GM13976 (cell line): ENCODE measurements around the gene DOK7.

Source experiments
- DNase-seq: peaks from one replicate; pipeline ENCODE4 v3.0.0; 2012; ENCODE audit warnings: low spot score
- in situ Hi-C: fragments of 300-500 bp; cut with MboI; formaldehyde crosslinking; loops from one replicate; pipeline ENCODE4 v1.12.0; 2022; ENCODE audit warnings: low sequenced_read_pairs, mixed read lengths, inconsistent platforms; ENCODE audit not compliant: unreplicated experiment
- TF ChIP-seq, protein P1 (sequence below): IDR thresholded peaks from 2 replicates; pipeline ENCODE4 v1.5.1; 2012; ENCODE audit warnings: borderline replicate concordance, mild to moderate bottlenecking; ENCODE audit not compliant: insufficient read depth; ENCODE audit errors: extremely low read depth, missing control alignments, control extremely low read depth

DOK7 gene

DNA sequence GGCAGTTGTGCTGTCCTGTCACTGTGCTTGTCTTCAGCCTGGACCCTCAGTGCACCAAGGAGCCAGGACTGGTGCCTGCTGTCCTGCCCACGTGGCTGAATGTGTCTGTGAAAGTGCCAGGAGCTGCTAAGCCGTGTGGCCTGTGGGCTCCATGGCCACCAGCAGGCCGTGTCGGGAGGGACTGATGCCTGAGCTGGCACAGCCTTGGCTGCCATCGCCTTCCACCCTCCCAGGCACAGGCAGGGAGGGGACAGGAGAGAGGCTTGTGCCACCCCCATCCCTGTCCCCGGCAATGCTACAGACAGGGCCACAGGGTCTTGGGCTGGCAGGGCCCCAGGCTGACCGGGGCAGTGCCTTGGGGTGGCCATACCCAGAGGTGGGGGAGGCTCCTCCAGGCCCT, 24.8 kb downstream of the DOK7 start:
- in situ Hi-C loops: no loop called here
- no peak for DNase-seq
- TF ChIP-seq, protein P1, sequence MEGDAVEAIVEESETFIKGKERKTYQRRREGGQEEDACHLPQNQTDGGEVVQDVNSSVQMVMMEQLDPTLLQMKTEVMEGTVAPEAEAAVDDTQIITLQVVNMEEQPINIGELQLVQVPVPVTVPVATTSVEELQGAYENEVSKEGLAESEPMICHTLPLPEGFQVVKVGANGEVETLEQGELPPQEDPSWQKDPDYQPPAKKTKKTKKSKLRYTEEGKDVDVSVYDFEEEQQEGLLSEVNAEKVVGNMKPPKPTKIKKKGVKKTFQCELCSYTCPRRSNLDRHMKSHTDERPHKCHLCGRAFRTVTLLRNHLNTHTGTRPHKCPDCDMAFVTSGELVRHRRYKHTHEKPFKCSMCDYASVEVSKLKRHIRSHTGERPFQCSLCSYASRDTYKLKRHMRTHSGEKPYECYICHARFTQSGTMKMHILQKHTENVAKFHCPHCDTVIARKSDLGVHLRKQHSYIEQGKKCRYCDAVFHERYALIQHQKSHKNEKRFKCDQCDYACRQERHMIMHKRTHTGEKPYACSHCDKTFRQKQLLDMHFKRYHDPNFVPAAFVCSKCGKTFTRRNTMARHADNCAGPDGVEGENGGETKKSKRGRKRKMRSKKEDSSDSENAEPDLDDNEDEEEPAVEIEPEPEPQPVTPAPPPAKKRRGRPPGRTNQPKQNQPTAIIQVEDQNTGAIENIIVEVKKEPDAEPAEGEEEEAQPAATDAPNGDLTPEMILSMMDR: no peak

DNA sequence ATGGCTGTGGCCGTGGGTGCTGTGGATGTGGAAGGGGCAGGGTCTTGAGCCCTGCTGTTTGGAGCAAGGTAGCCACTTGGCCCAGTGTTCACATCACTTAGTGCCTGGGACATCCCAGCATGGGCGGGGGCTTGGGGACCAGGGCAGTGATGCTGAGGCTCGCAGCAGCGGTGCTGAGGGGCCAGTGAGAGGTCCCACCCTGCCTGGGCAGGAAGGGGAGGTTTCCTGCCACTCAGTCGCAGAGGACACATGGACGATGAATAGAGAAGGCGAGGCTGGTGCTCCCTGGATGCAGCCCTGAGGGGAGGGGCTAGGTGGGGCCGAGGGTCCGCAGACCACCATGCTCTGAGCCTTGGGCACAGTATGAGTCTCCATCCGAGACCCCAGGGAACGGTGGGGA, 25.7 kb downstream of the DOK7 start:
- in situ Hi-C loops: no loop called here
- TF ChIP-seq, protein P1: no peak
- DNase-seq: no peak

DNA sequence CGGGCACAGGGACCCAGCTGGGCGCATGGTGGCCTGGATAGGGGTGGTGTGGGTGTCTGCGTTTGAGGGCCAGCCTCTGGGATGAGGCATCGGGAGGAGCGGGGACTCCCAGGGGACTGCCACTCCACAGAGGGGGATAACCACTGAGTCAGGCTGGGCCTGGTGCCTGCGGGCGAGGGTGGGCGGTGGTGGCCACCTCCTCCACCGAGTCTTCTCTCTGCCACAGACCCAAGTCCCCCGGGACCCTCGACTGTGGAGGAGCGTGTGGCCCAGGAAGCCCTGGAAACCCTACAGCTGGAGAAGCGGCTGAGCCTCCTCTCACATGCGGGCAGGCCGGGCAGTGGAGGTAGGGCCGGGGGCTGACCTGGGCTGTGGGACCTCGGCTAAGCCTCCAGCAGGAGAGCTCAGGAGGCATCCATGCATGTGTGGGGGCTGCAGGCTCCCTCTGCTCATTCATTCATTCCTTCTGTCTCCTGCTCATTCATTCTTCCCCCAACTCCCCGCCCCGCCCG, 26.4 kb downstream of the DOK7 start:
- in situ Hi-C loops: no loop called here
- no peak for DNase-seq
- TF ChIP-seq, protein P1: no peak

DNA sequence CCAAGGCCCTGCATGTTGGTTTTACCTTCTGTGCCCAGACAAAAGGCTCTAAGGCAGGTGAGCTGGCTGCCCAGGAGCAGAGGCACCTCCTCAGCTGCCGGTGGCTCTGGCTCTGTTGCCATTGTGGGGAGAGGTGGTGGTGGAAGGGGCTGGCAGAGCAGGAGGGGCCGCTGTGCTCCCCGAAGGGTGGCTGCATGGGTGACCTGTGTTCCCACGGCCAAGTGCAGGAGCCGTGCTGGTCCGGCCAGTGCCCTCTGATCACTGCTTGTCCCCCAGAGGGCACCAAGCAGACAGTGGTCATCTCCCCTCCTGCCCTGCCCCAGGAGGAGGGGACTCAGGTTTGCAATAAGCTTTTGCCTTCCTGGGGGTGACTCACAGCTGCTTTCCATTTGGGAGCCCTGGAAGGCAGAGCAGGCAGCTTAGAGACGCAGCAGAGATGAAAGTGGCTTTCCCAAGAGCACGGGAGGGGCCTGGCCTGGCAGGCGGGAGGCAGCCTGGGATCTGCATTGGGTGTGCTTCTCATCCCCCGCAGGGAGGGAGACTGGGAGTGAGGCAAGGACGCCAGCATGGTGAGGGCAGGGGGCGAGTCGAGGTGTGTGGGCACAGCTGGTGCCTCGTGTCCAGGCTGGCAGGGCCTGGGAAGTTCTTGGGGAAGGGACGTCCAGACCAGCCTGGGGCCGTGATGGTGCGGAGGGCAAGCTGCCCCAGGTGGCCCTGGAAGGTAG, 28.7 kb downstream of the DOK7 start:
- DNase-seq: no peak
- TF ChIP-seq, protein P1: no peak
- in situ Hi-C loops: no loop called here

DNA sequence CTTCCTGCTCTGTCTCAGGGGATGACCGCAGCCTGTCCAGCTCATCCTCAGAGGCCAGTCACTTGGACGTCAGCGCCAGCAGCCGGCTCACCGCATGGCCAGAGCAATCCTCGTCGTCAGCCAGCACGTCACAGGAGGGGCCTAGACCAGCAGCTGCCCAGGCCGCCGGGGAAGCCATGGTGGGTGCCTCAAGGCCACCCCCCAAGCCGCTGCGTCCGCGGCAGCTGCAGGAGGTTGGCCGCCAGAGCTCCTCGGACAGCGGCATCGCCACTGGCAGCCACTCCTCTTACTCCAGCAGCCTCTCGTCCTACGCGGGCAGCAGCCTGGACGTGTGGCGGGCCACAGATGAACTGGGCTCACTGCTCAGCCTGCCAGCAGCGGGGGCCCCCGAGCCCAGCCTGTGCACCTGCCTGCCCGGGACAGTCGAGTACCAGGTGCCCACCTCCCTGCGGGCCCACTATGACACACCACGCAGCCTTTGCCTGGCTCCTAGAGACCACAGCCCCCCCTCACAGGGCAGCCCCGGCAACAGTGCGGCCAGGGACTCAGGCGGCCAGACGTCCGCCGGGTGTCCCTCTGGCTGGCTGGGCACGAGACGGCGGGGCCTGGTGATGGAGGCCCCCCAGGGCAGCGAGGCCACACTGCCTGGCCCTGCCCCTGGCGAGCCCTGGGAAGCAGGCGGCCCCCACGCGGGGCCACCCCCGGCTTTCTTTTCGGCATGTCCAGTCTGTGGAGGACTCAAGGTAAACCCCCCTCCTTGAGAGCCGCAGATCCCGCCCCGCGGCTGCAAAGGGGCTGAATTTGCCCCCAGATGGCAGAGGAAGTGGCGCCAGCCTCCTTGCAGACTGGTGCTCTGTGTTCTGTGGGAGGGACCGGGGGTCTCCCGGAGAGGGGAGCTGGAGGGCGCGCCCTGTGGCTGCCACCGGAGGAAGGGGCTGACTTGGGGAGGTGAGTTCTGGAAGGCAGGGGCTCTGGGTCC, 29.9 kb downstream of the DOK7 start:
- in situ Hi-C loops: no loop called here
- TF ChIP-seq, protein P1: no peak

GRCh38 chr4:3493720-3494461, 30.8 kb downstream of the DOK7 start:
- in situ Hi-C loops: no loop called here
- TF ChIP-seq, protein P1: no peak
- DNase-seq: no peak

More for the DNA sequence above, 29.9 kb downstream of the DOK7 start:
- no peak for DNase-seq
